Measurements from ENCODE around the gene PLA2G4A.
A peak's percentile ranks its signal among the peaks of the same experiment; 100 is the strongest.
"Not testable (repeated sequence)": the region's sequence is repeated elsewhere in the genome, so short reads cannot be mapped to it uniquely, and the experiment has no call there.

PLA2G4A gene

DNA sequence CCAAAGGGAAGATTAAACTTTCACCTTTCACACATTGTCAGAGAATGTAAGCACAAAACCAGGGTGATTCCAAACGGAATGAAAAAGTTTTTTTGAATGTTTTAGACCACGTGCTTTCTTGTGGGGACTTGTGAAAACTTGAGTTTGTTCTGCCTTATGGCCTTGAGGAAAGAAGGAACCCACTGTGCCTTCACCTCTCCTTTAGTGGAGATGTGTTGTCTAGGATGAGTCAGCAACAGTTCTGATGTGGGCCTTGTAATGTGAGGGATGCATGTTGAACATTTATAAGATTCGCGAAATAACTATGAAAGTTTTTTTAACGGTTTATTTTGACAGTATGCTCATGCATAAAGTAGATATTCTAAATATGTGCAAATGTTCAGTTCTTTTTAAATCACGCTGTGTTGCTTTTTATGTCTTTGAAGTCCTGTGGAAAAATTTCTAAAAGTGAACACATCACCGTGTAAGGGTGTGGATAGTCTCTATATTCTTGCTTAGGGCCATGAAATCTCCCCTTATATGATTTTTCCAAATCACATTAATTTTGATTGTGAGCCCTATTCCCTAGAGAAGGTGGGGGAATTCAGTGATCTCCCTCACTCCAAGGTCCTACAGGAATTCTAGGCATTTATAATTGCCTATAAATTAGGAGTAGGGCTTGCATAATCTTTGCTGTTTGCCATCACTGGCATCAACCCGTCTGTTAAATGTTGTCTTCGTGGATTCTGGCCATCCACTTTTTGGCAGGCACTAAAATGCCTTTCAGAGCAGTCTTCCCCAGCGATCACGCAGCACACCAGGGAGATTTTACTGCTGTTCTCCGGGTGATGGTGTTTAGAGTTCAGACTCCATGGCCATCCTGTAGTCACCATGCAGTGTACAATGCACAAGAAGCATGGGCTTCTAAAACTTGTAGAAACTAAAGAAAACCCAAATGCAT lies 47.4 kb downstream of the PLA2G4A start:
- DNase-seq (no peak), ATAC-seq (no peak)

DNA sequence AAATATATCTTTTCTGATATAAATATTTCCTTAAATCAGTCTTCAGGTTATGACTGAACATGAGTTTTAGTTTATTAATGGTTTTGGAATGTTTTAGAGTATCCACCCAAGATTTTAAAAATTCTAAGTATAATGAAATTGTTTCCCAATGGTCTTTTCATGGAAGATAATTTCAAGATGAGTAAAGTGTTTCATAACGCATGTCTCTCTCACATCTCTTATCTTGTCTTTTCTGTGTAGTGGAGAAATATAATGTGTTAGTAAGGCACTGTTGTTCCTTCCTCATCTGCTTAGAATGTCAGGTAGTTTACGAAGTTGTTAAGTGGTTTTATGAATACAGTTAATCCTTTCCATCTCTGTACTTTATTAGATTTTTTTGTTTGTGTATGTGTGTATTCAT lies 49.6 kb downstream of the PLA2G4A start:
- DNase-seq (no peak), ATAC-seq (no peak)

DNA sequence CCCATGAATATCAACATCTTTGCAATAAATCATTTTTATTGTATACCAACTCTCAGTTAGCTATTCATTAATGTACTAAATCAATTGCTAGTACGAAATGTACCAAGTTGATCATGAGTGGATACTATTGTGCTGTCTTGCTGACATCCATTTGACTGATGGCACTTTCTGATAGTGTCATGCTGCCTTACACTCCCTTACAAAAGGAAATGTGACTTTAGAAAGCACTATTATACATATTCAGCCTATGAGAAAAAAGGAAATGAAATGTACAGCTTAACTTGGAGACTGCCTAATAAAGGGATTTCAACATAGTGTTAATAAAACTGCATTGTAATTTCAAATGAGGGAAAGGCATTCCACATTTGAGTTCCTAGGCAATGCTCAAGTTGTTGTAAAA lies 52.2 kb downstream of the PLA2G4A start:
- no peak for DNase-seq
- no peak for ATAC-seq

GRCh38 chr1:186882372-186883134 lies 53.8 kb downstream of the PLA2G4A start:
- DNase-seq, result no peak
- no peak for ATAC-seq

DNA sequence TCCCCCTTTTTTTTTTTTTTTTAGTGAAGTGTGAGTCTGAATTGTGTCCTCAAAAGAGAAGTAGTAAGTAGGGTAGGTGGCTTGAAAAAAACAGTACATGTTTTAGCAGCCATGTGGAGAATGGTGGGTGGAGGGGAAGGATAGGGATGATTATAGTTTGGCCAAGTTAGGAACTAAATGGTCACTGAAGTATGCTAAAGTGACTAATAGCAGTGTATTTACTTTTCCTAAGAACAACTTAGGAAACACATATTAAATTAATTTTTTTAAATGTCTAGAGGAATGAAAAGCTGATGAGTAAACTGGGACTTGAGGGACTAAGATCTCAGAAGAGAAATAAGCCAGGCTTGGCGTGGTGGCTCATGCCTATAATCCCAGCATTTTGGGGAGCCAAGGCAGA lies 55.5 kb downstream of the PLA2G4A start:
- ATAC-seq (no peak), DNase-seq (no peak)

DNA sequence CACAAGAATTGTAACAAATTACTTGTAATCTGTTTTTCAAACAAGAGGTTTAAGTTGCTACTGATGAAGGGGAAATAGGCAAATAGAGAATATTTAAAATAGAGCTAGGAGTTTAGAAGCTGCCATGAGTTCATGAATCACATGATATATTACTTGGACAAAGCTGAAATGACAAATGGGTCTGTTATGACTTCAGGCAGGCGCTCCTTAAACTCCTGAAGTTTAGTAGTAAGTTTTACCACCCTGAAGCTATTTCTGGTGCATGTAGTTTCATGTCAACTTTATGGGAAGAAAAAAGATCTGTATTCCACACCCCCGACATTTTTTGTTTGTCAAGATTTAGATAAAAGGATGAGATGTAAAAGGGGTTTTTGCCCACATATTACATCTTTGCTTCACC lies 58.5 kb downstream of the PLA2G4A start:
- no peak for ATAC-seq
- DNase-seq, result no peak

DNA sequence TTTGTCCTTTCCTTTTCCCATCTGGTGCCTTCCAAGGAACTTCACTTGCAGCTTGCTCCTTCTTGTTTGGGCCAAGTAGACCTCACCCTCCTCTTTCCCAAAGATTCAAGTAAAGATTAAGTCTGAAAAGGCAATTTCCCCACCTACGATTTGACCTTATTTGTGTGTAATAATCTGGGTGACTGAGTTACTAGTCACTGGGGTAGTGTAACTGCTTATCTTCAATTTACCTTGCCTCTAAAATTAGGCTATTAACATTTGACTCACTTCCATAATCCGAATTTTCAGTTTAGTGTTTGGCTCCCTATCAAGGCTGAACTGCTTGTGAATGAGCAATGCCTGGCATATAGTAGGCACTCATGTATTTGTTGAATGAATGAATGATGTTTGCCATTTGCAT lies 59.6 kb downstream of the PLA2G4A start:
- DNase-seq, result no peak
- ATAC-seq, result no peak

GRCh38 chr1:186892936-186893335 lies 64.2 kb downstream of the PLA2G4A start:
- DNase-seq, result no peak
- ATAC-seq, result no peak

DNA sequence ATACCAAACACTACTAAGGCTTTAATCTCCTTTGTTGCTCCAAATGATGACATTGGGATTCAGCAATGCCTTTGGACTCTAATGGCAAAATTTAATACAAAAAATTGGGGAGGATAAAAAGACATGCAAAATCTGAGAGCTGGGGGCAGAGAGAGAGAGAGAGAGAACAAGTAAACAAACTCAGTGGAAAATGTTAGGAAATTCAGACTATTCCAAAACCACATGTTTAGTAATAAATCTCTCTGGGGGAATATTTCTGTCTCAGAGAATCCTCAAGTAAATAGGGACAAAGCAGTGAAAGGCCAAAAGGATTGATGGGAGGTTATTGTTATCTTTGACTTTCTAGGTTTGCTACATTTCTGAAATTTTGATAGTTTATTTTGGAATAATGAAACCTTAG lies 65.7 kb downstream of the PLA2G4A start:
- ATAC-seq (no peak), DNase-seq (no peak)

DNA sequence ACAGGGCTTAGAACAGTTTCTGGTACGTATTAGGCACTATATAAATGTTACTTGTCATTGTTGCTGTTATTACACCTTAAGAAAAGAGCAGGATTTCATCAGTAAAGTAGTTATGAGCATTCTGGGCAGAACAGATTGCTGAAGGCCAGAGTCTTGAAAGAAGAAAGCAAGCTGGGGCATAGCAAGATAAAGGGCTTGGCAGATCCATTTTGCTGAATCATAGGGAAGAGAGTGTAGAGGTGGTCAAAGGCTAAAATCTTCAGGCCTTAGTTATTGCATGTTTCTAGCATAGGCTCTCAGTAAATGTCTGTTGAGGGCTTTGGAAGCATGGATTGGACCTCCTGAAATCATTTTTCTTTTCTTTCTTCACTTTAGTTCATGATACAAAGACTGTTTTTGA lies 67.5 kb downstream of the PLA2G4A start:
- DNase-seq, result no peak
- ATAC-seq, result no peak

- no peak for DNase-seq
- ATAC-seq, result no peak
Measured at GRCh38 chr1:186897008-186897407, 68.3 kb downstream of the PLA2G4A start.

GRCh38 chr1:186899577-186899976 lies 70.8 kb downstream of the PLA2G4A start:
- no peak for DNase-seq
- peak; percentile 32 for ATAC-seq

DNA sequence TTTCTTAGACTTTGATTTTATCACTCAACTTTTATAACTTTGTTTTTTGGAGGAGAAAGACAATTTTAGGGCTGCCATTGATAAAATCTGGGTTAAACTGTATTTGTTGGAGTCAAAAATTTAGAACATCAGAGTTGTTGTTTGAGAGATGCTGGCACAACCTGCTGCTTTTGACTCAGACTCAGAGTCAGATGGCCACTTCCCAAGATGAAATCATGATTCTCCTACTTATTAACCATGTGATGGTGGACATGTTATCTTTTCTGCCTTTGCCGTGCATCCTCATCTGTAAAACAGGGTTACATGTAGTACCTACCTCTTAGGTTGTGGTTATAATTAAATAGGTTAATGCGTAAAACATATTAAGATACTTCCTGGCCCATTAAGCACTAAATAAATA lies 71.2 kb downstream of the PLA2G4A start:
- no peak for DNase-seq
- ATAC-seq, result no peak

- ATAC-seq, result no peak
- DNase-seq, result no peak
Measured at GRCh38 chr1:186900539-186901237, 71.9 kb downstream of the PLA2G4A start.

DNA sequence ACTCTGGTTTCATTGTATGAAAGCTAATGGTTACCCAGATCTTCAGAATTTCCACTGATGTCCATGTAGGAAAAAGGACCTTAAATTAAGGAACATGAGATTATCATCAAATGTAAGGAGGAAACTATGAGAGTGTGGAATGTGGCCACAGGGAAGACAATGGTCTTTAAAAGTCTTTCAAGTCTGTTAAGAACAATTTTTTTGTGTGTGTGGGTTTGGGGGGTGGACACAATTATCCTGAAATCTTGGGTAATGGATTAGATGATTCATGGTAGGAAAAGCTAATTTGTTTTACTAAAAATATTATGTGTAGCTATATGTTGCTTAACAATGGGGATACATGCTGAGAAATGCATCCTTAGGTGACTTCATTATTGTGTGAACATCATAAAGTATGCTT lies 72.9 kb downstream of the PLA2G4A start:
- DNase-seq (no peak), ATAC-seq (no peak)

DNA sequence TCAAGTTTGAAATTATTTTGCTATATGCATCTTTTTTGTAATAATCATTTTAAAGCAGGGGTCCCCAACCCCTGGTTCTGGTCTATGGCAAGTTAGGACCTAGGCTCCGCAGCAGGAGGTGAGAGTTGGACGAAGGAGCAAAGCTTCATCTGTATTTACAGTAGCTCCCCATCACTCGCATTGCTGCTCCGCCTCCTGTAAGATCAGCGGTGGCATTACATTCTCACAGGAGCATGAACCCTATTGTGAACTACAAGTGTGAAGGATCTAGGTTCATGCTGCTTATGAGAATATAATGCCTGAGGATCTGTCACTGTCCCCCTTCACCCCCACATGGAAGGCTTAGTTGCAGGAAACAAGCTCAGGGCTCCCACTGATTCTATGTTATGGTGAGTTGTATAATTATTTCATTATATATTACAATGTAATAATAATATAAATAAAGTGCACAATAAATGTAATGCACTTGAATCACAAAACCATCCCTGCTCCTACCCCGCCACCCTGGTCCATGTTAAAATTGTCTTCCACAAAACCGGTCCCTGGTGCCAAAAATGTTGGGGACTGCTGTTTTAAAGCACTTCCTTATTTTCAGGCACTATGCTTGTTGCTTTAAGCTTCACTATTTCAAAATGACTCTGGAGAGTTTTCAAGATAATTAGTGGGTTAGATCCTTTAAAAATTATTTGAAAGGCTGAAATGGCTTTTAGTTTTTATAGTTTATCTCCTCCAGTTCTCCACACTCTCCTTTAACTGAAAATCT lies 74.8 kb downstream of the PLA2G4A start:
- ATAC-seq, result no peak
- no peak for DNase-seq

DNA sequence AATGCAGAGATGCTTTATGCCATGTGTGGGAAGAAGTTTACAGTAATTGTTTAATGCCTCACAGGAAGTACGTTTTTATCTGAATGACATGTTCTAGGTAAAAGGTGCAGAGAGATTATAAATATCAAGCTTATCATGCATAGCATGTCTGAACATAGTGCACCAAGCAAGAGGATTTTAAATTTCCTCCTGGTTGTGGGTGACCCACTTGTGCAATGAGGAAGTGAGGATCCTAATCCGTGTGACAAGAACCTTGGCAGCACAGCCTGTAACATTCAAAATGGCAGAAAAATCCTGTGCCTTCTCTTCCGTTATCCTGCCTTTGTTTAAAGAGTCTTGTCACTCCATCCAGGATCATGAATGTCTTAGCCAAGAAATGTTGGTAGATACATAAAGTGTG lies 75.6 kb downstream of the PLA2G4A start:
- DNase-seq (no peak), ATAC-seq (no peak)

DNA sequence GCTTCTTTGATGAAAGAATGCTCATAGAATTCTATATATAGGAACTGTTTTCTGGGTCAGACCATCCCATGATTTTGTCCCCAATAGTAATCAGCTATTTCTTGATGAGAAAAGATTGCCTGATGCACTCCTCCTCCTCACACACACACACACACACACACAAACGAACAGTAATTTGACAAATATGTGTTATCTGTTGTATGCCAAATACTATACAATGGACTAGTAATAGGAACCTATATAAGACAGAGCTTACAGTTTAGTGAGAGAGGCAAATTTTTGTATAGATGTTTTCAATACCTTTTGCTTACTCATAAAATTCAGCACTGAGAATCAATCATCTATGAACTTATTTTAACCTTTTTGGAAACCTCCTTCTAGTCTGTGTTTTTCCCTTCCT lies 76.8 kb downstream of the PLA2G4A start:
- DNase-seq, result no peak
- ATAC-seq, result no peak

DNA sequence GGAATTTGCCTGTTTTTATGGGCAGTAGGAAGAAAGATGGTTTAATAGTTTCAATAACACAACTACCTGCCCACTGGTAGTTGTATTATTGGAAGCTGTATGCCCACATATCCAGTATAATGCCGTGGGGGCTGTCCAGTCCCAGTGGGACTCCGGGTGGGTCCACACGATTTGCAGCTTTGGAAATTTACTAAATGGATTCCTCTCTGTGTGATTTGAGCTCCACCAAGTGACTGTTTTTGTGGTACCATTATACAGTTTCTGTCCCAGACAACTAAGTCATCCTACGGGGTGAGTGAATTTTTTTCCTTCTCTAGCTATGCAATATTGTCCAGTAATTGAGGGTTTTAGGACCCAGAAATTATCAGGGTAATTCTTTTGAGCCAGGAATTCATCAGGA lies 86.8 kb downstream of the PLA2G4A start:
- ATAC-seq, result no peak

DNA sequence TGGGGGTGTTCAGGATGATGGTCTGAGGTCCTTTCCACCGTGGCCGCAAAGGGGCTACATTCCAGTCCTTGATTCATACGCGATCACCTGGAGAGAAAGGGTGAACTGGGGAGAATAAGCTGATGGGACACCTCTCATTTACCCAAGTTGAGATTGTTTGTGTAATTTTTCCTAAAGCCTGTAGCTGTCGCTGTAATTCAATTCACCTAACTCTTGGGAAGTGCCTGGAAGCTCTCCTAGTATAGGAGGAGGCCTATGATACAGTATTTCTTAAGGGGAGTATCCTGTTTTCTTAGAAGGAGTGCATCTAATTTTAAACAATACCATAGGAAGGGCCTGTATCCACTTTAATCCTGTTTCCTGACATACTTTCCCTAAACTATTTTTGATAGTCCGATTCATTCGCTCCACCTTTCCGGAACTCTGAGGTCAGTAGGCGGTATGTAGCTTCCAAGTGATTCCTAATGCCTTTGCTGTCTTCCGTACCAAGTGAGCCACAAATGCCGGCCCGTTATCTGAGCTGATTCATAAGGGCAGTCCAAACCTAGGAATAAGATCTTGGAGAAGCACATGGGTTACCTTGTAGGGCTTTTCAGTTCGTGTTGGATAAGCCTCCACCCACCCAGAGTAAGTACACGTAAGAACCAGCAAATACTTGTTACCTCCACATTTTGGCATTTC lies 88.5 kb downstream of the PLA2G4A start:
- not testable (repeated sequence) for DNase-seq, ATAC-seq

More for the DNA sequence above, 86.8 kb downstream of the PLA2G4A start:
- no peak for DNase-seq

- ATAC-seq, DNase-seq: not testable (repeated sequence)
Measured at GRCh38 chr1:186921386-186921785, 92.6 kb downstream of the PLA2G4A start.

All from stimulated activated naive CD8-positive, alpha-beta T cell treated with anti-CD3 and anti-CD28 coated beads, Interleukin-15, Interleukin-2, amounts not matched to agents 100 U/mL and 50 U/mL, for 24 hours (primary cell).